ENCODE data around the gene MYPN. TPM values are rescaled to one million over a fixed set of nuclear protein-coding genes. Genes with fewer than 3 reads are reported as not detected.
A peak's percentile ranks its signal among the peaks of the same experiment; 100 is the strongest.

MYPN gene
- total and polyA plus RNA-seq, 2 donors from 2014 or later = 0.06 TPM; not detected in 1

DNA sequence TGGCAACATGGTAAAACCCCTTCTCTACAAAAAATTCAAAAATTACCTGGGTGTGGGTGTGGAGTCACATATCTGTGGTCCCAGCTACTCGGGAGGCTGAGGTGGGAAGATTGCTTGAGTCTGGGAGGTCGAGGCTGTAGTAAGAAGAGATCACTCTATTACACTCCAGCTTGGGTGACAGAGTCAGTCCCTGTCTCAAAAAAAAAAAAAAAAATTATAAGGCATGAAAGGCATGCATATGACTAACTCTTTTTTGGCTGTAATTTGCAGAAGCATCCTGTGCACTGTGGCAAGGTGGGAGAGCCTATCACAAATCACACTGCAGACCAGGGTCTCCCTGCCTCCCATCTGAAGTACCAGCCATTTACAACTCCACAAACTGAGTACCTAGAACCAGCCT is 14.1 kb upstream of the MYPN start:
- Histone ChIP-seq H3K27ac (ENCODE audit: low read depth in 2 of 2, low read length in 2 of 2) (no peak overlapping the region), H3K4me3 (ENCODE audit: low read length in 3 of 3) (no peak overlapping the region), H3K36me3 (ENCODE audit: control insufficient read depth in 2 of 3, insufficient read depth in 3 of 3, low read length in 3 of 3) (no peaks in the 10 kb centered on the region), H3K9me3 (ENCODE audit: control insufficient read depth in 2 of 3, insufficient read depth in 1 of 3, low read length in 3 of 3) (no peaks in the 10 kb centered on the region), H3K9ac (ENCODE audit: low read length in 3 of 3) (no peak overlapping the region), H3K27me3 (ENCODE audit: control insufficient read depth, insufficient read depth, low read length) (no peaks in the 10 kb centered on the region), H3K4me1 (ENCODE audit: control insufficient read depth in 2 of 3, insufficient read depth in 2 of 3, low read depth in 1 of 3, low read length in 3 of 3) (no peaks in the 10 kb centered on the region)
- FAIRE-seq = no peak
- TF ChIP-seq, protein P1, sequence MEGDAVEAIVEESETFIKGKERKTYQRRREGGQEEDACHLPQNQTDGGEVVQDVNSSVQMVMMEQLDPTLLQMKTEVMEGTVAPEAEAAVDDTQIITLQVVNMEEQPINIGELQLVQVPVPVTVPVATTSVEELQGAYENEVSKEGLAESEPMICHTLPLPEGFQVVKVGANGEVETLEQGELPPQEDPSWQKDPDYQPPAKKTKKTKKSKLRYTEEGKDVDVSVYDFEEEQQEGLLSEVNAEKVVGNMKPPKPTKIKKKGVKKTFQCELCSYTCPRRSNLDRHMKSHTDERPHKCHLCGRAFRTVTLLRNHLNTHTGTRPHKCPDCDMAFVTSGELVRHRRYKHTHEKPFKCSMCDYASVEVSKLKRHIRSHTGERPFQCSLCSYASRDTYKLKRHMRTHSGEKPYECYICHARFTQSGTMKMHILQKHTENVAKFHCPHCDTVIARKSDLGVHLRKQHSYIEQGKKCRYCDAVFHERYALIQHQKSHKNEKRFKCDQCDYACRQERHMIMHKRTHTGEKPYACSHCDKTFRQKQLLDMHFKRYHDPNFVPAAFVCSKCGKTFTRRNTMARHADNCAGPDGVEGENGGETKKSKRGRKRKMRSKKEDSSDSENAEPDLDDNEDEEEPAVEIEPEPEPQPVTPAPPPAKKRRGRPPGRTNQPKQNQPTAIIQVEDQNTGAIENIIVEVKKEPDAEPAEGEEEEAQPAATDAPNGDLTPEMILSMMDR (IDR thresholded peaks at IDR 0.05; ENCODE audit: borderline replicate concordance, extremely low read depth, insufficient read depth) = no peak
- DNase-seq = no peak
- intact Hi-C loops (cut with DNase I) = no loop called here

GRCh38 chr10:68096913-68097516 is 12.3 kb upstream of the MYPN start:
- Histone ChIP-seq H3K27ac (ENCODE audit: low read depth in 2 of 2, low read length in 2 of 2) (no peak overlapping the region), H3K9ac (ENCODE audit: low read length in 3 of 3) (no peak overlapping the region), H3K27me3 (ENCODE audit: control insufficient read depth, insufficient read depth, low read length) (no peaks in the 10 kb centered on the region), H3K36me3 (ENCODE audit: control insufficient read depth in 2 of 3, insufficient read depth in 3 of 3, low read length in 3 of 3) (no peaks in the 10 kb centered on the region), H3K9me3 (ENCODE audit: control insufficient read depth in 2 of 3, insufficient read depth in 1 of 3, low read length in 3 of 3) (no peaks in the 10 kb centered on the region), H3K4me3 (ENCODE audit: low read length in 3 of 3) (no peak overlapping the region), H3K4me1 (ENCODE audit: control insufficient read depth in 2 of 3, insufficient read depth in 2 of 3, low read depth in 1 of 3, low read length in 3 of 3) (no peaks in the 10 kb centered on the region)
- FAIRE-seq (peak; percentile 53), DNase-seq (peak in 1 of 5 donors; percentile 8)
- TF ChIP-seq, protein P1 (IDR thresholded peaks at IDR 0.05; ENCODE audit: borderline replicate concordance, extremely low read depth, insufficient read depth) = no peak
- intact Hi-C loops (cut with DNase I) = no loop called here

DNA sequence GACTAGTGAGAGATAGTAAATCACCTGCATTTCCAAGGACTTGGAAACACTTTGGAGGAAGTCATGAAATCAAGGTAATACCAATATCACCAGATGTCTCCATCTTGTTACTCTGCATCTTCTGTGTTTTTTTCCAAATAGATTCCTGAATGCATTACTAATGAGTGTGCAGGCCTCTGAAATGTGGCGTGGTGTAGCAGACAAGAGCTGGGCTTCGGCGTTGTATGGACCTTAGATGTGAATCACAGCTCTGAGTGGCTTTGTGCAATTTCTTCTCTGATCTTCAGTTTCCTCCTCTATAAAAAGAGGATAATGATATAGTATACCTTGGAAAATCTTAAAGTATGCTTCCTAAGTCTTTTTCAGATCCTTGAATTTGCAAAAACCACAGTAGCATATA is 9.6 kb upstream of the MYPN start:
- no peak overlapping the region for H3K27ac ChIP-seq (ENCODE audit: low read depth in 2 of 2, low read length in 2 of 2)
- no peak for FAIRE-seq

More for the DNA sequence above, 9.6 kb upstream of the MYPN start:
- DNase-seq = no peak
- Histone ChIP-seq H3K9ac (ENCODE audit: low read length in 3 of 3) (no peak overlapping the region), H3K4me3 (ENCODE audit: low read length in 3 of 3) (no peak overlapping the region), H3K9me3 (ENCODE audit: control insufficient read depth in 2 of 3, insufficient read depth in 1 of 3, low read length in 3 of 3) (no peaks in the 10 kb centered on the region), H3K4me1 (ENCODE audit: control insufficient read depth in 2 of 3, insufficient read depth in 2 of 3, low read depth in 1 of 3, low read length in 3 of 3) (no peaks in the 10 kb centered on the region), H3K36me3 (ENCODE audit: control insufficient read depth in 2 of 3, insufficient read depth in 3 of 3, low read length in 3 of 3) (no peaks in the 10 kb centered on the region), H3K27me3 (ENCODE audit: control insufficient read depth, insufficient read depth, low read length) (no peaks in the 10 kb centered on the region)
- TF ChIP-seq, protein P1 (IDR thresholded peaks at IDR 0.05; ENCODE audit: borderline replicate concordance, extremely low read depth, insufficient read depth) = no peak
- intact Hi-C loops (cut with DNase I) = no loop called here

All from kidney (tissue), 14 donors.